GM19395 (cell line): ENCODE data around the gene CST6.

Experiments
- ATAC-seq: cut with Tn5 transposase; IDR thresholded peaks from one replicate; pipeline ENCODE4 v1.9.1; 2021; ENCODE audit warnings: mild to moderate bottlenecking, moderate library complexity; ENCODE audit not compliant: unreplicated experiment

The CST6 gene, protein sequence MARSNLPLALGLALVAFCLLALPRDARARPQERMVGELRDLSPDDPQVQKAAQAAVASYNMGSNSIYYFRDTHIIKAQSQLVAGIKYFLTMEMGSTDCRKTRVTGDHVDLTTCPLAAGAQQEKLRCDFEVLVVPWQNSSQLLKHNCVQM

DNA sequence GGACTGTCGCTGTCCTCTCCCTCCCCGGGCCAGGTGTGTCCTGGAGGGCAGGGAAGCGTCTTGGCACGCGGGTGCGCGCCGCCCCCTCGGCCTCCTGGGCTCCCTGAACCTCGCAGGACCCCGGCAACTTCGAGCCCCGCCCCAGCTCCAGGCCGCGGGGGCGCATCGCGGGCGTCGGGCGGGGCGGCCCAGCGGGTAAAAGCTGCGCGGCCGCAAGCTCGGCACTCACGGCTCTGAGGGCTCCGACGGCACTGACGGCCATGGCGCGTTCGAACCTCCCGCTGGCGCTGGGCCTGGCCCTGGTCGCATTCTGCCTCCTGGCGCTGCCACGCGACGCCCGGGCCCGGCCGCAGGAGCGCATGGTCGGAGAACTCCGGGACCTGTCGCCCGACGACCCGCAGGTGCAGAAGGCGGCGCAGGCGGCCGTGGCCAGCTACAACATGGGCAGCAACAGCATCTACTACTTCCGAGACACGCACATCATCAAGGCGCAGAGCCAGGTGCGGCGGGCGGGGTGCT lies at the start of gene CST6:
Gene CST6, plus strand, starts transcription at position 224 of the 519 bp plus-strand sequence. Its CDS starts 37 bp downstream, at position 261.
- no peak for ATAC-seq

DNA sequence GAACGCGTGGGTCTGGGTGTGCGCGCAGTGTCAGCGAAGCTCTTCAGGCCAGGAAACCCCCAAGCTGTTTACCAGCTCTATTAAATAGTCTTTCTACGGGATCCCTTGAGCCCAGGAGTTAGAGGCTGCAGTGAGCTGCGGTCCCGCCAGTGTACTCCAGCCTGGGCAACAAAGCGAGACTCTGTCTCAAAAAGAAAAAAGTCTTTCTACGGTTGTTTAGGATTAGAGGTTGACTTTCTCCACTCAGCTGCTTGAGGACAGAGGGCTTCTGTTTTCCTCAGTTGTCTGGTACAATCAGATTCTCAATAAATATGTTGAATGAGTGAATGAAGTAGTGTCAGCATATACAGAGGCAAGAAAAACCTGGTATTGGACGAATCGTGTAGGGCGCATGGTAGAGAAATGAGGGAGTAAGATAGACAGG lies 49.7 kb upstream of the CST6 start:
- ATAC-seq = peak; percentile 3

DNA sequence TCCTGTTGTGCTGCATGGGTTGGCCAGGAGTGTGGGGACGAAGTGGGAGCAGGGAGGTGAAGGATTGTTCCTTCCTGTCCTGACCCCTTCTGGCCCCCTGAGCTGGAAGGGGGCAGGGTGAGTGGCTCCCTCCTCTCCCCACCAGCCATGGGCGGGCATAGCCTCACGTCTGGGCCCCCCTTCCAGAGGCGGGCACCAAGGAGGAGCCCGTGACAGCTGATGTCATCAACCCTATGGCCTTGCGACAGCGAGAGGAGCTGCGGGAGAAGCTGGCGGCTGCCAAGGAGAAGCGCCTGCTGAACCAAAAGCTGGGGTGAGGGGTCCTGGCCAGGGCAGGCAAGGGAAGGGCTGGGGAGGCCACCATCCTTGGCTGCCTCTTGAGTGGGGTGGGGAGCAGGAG lies 46.9 kb upstream of the CST6 start:
- ATAC-seq = no peak

DNA sequence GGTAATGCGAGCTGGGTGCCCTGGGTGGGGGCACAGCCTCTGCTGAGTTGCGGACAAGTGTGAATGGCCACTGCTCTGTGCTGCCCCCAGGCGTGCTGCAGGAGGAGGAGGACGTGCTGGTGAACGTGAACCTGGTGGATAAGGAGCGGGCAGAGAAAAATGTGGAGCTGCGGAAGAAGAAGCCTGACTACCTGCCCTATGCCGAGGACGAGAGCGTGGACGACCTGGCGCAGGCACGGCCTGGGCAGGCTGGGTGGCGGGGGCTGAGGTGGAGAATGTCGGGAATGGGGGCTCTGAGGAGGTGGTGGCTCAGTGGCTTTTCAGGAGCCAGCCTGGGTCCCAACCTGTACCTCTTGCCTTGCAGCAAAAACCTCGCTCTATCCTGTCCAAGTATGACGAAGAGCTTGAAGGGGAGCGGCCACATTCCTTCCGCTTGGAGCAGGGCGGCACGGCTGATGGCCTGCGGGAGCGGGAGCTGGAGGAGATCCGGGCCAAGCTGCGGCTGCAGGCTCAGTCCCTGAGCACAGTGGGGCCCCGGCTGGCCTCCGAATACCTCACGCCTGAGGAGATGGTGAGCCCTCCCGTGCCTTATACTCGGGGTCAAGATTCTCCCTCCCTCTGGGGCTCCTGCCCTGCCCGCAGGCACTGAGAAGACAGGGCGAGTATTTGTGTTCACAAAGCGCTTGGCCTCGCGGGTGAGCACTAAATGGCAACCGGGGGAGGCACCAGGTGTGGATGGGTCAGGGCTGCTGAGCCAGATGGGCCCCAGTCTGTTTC lies 45.6 kb upstream of the CST6 start:
- no peak for ATAC-seq

DNA sequence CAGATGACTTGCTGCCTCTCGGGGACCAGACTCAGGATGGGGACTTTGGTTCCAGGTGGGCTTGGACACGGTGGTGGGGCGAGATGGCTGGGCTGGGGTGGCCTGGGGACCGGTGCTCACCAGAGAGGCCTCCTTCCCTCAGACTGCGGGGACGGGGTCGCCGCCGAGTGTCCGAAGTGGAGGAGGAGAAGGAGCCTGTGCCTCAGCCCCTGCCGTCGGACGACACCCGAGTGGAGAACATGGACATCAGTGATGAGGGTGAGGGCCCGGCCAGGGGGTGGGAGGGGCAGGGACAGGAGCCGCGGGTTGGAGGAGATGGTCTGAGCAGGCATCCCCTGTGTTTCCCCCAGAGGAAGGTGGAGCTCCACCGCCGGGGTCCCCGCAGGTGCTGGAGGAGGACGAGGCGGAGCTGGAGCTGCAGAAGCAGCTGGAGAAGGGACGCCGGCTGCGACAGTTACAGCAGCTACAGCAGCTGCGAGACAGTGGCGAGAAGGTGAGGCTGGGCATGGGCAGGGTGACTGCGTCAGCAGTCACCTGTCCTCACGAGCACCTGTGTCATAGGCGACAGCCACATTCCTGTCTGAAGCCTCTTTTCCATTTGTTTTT lies 44.4 kb upstream of the CST6 start:
- ATAC-seq = no peak

DNA sequence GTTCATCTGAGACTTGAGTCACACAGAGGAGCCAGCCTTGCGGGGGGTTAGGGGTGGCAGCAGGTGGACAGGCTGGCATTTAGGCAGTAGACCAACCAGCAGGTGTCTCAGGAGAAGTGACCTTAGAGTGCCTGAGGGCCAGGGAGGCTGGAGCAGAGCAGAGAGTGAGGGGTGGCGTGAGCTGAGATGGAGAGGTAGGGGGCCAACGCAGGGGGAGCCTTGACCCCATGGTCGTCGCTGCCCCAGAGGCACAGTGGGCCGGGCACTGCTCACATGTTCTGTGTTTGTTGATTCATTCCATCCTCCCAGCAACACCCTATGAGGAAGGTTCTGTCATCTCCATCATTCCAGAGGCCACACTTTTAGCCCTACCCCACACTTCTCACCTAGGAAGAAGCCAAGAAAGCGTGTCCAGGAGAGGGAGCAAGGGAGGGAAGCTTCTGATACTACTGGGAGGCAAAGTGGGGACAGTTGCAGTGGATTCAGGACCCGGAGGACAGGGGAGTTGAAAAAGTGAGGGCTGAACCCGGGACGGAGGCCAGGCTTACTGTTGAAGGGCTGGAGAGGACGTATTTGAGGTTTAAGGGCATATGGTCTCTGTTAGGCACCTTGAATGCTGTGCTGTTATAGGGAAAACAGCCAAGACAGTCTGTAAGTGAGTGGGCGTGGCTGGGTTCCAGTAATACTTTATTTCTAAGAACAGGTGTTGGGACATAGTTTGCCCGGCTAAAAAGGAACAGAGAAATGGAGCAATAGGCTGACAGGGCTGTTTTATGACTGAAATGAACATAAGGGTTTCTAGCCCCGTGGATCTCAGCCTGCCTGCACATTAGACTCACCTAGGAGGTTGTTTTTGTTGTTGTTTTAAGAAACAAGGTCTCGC lies 43.0 kb upstream of the CST6 start:
- ATAC-seq = no peak

DNA sequence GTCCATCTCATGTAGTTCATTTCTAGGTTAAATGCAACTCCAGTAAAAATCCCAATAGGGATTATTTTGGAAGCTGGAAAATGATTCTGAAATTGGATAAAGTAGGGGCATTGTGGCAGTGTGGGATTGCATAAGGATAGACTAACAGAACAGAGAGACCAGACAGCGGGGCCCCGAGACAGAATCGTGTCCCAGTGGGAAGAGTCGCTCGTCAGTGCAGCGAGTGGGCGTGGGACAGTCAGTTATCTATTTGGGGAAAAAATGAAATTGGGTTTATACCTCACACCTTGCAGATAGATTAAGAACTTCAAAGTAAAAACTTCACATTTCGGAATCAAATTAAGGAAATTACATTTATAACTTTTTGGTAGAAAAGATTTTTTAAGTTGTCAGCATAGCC lies 39.7 kb upstream of the CST6 start:
- no peak for ATAC-seq

DNA sequence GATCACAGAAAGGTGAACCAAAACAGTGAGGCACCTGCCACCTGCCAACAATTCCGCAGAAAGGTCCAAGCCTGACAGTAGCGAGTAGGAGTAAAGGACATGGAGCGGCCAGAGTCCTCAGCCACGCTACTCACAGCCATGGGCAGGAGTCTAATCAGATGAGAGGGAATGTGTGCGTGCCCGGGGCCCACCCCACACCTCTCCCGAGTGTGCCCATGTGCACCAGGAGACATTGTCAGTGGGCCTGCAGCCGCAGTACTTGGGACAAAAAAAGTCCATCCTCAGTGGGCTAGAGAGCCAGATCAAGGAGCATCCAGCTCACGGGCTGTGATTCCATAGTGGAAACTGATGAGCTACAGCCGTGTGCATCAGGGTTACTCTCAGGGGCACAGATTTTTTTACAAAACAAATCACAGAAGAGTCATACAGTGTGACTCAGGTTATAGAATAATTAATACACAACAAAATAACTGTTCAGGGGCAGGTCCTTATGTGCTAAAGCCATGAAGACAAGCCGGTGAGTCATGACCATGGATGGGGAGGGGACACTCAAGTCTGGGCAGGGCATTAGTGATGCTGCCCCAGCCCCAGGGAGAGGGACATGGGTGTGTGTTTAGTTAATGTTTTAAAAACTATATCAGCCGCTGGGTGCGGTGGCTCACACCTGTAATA lies 38.2 kb upstream of the CST6 start:
- no peak for ATAC-seq

DNA sequence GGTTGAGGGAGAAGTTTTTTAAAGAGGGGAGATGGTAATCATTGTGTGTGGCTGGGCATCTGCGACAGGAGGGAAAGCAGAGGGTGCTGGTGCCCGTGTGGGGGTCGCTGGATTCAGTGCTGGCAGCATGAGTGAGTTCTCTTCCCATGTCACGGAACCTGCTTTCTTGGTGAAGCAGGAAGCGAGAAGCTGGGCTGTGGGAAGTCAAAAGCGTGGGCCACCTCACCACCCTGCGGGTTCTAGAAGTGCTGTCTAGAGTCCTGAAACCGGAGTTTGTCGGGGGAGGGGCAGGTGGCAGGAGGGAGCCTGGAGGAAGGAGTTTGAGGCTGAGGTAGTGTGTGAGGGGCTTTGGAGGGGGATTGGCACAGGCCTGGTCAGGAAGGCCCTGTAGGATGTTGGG lies 36.0 kb upstream of the CST6 start:
- no peak for ATAC-seq

DNA sequence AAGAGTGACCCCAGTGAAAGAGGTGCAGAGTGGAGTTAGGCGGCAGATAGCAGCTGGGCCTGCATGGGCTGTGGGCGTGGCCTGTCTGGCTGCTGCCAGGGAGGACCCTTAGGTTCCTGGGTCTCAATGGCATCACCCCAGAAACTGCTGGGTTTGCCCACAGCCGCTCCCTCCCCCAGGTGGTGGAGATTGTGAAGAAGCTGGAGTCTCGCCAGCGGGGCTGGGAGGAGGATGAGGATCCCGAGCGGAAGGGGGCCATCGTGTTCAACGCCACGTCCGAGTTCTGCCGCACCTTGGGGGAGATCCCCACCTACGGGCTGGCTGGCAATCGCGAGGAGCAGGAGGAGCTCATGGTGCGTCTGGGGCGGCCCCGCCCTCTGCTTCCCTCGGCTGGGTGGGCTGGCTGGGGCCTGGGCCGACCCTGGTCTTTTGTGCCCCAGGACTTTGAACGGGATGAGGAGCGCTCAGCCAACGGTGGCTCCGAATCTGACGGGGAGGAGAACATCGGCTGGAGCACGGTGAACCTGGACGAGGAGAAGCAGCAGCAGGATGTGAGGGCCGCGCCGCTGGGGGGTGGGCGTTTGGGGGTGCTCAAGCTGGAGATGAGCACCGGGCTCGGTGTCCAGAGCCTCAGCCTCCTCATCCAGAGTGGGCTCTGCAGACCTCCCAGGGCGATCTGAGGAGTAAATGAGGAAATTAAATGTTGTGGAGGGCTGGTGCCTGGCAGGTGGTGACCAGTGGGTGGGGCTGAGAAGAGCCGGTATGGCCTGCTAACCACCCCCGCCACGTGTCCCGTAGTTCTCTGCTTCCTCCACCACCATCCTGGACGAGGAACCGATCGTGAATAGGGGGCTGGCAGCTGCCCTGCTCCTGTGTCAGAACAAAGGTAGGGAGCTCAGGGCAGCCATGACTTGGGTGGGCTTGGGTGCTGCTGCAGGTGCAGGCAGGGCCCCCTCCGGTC lies 35.3 kb upstream of the CST6 start:
- ATAC-seq = no peak

DNA sequence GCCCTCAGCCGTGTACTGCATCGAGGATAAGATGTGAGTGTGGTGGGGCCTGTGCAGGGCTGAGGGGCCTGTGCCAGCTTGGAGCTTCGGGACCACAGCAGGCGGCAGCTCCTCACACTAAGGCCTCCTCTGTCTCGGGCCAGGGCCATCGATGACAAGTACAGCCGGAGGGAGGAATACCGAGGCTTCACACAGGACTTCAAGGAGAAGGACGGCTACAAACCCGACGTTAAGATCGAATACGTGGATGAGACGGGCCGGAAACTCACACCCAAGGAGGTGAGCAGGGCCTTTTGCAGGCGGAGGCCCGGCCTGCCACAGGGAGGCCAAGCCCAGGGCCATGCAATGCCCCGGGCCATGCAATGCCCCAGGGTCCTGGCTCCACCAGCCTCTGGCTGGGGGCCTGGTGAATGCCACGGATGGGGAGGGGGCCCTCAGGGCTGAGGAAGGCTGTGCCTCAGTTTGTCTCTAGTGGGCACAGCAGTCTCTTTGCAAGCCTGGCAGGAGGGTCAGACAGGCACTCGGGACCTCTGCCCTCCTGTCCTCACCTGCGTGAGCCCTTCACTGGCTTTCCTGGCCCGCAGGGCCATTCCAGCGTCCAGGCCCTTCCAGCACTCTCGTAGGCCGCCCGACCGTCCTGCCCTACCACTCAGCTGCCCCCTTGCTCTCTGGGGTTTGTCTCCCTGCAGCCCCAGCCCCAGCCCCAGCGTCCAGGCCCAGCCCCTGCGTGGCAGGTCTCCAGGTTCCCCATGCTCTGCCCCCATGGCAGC lies 34.0 kb upstream of the CST6 start:
- ATAC-seq = no peak

DNA sequence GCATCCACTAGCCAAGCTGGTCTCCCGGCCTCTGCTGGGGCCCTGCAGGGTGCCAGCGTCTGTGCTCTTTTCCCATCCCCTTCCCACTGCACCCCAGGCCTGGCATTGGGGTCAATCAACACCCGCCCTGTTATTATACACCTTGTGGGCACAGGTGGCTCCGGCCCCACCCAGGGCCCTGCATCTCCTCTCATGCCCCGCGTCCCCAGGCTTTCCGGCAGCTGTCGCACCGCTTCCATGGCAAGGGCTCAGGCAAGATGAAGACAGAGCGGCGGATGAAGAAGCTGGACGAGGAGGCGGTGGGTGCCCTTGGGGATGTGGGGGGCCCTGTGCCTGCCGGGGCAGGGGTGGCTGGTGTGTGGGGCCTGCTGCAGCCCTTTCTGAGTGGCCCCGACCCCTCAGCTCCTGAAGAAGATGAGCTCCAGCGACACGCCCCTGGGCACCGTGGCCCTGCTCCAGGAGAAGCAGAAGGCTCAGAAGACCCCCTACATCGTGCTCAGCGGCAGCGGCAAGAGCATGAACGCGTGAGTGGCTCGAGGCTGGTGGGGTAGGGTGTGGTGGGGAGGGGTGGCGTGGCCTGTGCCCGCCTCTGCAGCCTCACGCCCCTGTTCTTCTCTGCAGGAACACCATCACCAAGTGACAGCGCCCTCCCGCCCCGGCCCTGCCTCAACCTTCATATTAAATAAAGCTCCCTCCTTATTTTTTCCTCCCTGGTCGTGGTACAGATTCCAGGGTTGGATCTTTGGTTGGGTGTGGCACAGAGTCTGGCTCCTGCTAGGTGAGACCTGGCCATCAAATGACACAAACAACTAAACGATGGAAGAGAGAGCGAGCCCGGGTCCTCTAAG lies 33.2 kb upstream of the CST6 start:
- no peak for ATAC-seq

DNA sequence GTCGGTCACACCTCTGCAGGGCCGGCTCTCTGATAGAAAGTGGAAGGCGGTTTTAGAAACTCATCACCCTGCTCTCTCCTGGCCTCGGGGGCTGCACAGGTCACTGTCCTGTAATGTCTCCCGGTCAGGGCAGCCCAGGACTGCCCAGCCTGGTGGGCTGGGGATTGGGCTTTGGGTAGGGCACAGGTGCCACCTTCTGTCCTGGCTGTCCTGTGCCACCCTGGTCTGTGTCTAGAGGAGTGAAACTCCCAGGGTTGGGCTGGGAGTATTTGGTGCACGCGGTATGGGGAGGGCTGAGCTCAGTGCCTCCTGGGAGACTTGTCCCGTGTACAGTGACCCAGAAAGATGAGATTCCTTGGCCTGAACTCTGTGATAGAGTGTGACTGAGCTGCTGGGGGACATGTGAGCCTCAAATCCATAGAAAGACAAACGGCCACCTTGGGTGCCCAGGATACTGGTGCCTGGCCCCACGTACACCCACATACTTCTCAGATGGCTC lies 32.5 kb upstream of the CST6 start:
- ATAC-seq = no peak

DNA sequence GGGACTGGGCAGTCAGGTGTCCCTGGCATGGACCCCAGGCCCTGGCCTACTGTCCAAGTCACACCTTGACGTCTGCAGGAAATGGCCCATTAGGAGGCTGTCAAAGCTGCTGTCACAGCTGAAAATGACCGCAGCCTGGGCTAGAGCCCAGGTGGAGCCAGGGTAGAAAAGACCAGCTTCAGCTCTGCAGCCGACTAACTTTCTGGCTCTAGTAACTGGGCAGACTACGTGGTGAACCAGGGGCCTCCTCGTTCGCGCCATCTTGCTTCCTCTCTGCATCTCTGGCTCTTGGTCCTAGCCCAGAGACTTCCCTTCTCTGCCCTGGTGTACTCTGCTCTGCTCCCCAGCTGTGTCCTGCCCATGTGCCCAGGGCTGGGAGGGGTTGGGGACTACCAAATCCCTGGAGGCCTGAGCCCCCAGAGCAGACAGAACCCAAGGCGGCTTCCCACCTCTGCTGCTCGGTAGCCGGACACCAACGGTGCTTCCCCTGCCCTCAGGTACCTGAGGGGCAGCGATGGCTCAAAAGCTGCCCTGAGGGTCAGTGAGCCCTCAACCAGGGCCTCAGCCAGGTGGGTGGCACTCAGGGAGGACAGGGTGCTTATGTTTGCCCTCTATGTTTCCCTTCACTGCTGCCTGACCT lies 30.6 kb upstream of the CST6 start:
- no peak for ATAC-seq

DNA sequence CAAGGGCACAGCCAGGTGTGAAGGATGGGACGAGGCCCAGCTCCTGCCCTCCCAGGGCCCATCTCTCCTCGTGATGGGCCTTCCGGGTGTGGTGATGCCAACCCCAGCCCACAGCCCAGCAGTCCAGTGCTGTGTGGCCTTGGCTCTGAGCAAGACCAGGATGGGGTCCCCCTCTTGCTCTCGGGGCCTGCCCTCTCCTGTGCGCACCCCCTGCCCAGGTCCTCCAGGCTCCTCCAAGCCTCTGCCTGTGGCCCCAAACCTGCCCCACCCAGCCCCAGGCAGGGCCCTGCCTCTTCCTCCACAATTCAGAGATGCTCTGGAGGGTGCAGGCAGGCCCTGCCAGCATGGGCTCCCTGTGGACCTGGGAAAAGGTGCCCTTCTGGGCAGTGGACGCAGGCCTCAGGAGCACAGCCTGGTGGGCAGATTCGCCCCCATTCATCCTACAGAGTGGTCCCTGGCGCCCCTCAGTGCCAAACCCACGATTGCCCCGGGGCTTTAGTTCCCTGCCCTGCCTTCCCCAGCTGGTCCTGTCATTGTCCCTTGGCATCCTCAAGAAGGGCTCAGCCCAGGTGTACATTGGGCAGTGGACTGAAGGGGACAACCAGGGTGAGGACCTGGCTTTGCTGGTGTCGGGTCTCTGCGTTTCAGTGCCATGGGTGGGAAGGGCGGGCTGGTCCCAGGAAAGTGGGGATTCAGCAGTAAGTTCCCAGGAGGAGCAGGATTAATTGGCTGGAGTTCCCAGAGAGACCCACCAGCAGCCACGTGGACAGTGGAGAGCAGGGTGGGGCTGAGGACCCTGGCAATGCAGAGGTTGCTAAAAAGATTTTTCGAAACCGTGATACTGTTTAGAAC lies 29.6 kb upstream of the CST6 start:
- no peak for ATAC-seq
